AG04449 (cell line): ENCODE results near the gene SPINK5.

Experiments
- CTCF ChIA-PET: fragments of 350-600 bp; formaldehyde crosslinking; extraction: SDS; loops from one replicate; lab custom pipeline; 2021; ENCODE audit warnings: antibody characterized with exemption; lab: Yijun Ruan, JAX
- POLR2A ChIA-PET: fragments of 400-600, 350-600 bp; formaldehyde crosslinking; extraction: SDS; loops from one replicate; lab custom pipeline; 2020; ENCODE audit warnings: antibody characterized with exemption, inconsistent platforms; lab: Yijun Ruan, JAX
- DNase-seq: peaks from one replicate; pipeline ENCODE4 v3.0.0-alpha.2; 2010; ENCODE audit warnings: low read depth, low spot score
- H3K4me3 ChIP-seq: 2 replicates; pipeline ENCODE4 v1.5.1; 2011; ENCODE audit warnings: low read depth, mild to moderate bottlenecking, control low read depth, low read length
- CTCF ChIP-seq: IDR thresholded peaks from one replicate; pipeline ENCODE4 v1.5.1; 2011; ENCODE audit warnings: mild to moderate bottlenecking, moderate library complexity, low read length, control low read depth, inconsistent platforms; ENCODE audit not compliant: insufficient read depth; ENCODE audit errors: missing control alignments

SPINK5 gene

GRCh38 chr5:148070621-148071020 lies 6.8 kb downstream of the SPINK5 start:
- ChIA-PET POLR2A (no interaction called here), CTCF (no interaction called here)
- no peak for TF ChIP-seq CTCF
- H3K4me3 ChIP-seq, result no peak overlapping the region
- DNase-seq, result no peak

- CTCF ChIA-PET, result no interaction called here
- no peak for TF ChIP-seq CTCF
- no peak for DNase-seq
- no peak overlapping the region for H3K4me3 ChIP-seq
- POLR2A ChIA-PET, result no interaction called here
Observed at GRCh38 chr5:148072207-148072606, 8.4 kb downstream of the SPINK5 start.

GRCh38 chr5:148075529-148075928 lies 11.7 kb downstream of the SPINK5 start:
- DNase-seq, result no peak
- ChIA-PET POLR2A (no interaction called here), CTCF (no interaction called here)
- TF ChIP-seq CTCF, result no peak
- no peak overlapping the region for H3K4me3 ChIP-seq

GRCh38 chr5:148083203-148083602 lies 19.4 kb downstream of the SPINK5 start:
- no peak overlapping the region for H3K4me3 ChIP-seq
- ChIA-PET CTCF (no interaction called here), POLR2A (no interaction called here)
- no peak for DNase-seq
- TF ChIP-seq CTCF, result no peak

GRCh38 chr5:148084269-148084668 lies 20.5 kb downstream of the SPINK5 start:
- POLR2A ChIA-PET, result no interaction called here
- no peak for DNase-seq
- CTCF ChIA-PET, result no interaction called here
- no peak for TF ChIP-seq CTCF
- H3K4me3 ChIP-seq, result no peak overlapping the region

GRCh38 chr5:148085310-148085709 lies 21.5 kb downstream of the SPINK5 start:
- POLR2A ChIA-PET, result no interaction called here

More at GRCh38 chr5:148085310-148085709, 21.5 kb downstream of the SPINK5 start:
- DNase-seq, result no peak
- CTCF ChIA-PET, result no interaction called here
- no peak overlapping the region for H3K4me3 ChIP-seq
- TF ChIP-seq CTCF, result no peak
